HTERT RPE-1 (cell line): ENCODE data around the gene CBY1.

Source experiments
- in situ Hi-C: fragments of 300-500 bp; cut with MboI; formaldehyde crosslinking; loops from 4 replicates; pipeline ENCODE4 v1.14.3; 2020; ENCODE audit warnings: low sequenced_read_pairs

Gene CBY1

GRCh38 chr22:38645430-38645829 lies 11.0 kb upstream of the CBY1 start:
- in situ Hi-C loops, result no loop called here

- in situ Hi-C loops, result no loop called here
Observed at GRCh38 chr22:38649841-38650522, 6.5 kb upstream of the CBY1 start.

- in situ Hi-C loops, result no loop called here
Observed at GRCh38 chr22:38652859-38653258, 3.6 kb upstream of the CBY1 start.

GRCh38 chr22:38653741-38654140 lies 2.7 kb upstream of the CBY1 start:
- in situ Hi-C loops, result no loop called here

GRCh38 chr22:38655519-38656255 lies 751 bp upstream of the CBY1 start:
- in situ Hi-C loops, result no loop called here

- in situ Hi-C loops, result no loop called here
Observed at GRCh38 chr22:38657045-38657909, 839 bp downstream of the CBY1 start.

- in situ Hi-C loops, result no loop called here
Observed at GRCh38 chr22:38674888-38675287, 18.4 kb downstream of the CBY1 start.

GRCh38 chr22:38675833-38676232 lies 19.4 kb downstream of the CBY1 start:
- in situ Hi-C loops, result no loop called here

- in situ Hi-C loops, result no loop called here
Observed at GRCh38 chr22:38681582-38682335, 25.3 kb downstream of the CBY1 start, which contains the start of gene TOMM22. TOMM22 (plus strand) TSS chr22:38681957; CDS start chr22:38681979, 22 bp downstream.

GRCh38 chr22:38684895-38685294 lies 28.5 kb downstream of the CBY1 start:
- in situ Hi-C loops, result no loop called here

- in situ Hi-C loops, result no loop called here
Observed at GRCh38 chr22:38685761-38686160, 29.3 kb downstream of the CBY1 start.

- in situ Hi-C loops, result no loop called here
Observed at GRCh38 chr22:38689651-38690050, 33.2 kb downstream of the CBY1 start.

GRCh38 chr22:38694049-38694448 lies 37.6 kb downstream of the CBY1 start:
- in situ Hi-C loops, result no loop called here

GRCh38 chr22:38694940-38695339 lies 38.5 kb downstream of the CBY1 start:
- in situ Hi-C loops, result no loop called here

GRCh38 chr22:38696606-38697424 lies 40.4 kb downstream of the CBY1 start:
- in situ Hi-C loops, result no loop called here

- in situ Hi-C loops, result no loop called here
Observed at GRCh38 chr22:38697425-38698089, 41.1 kb downstream of the CBY1 start.

- in situ Hi-C loops, result no loop called here
Observed at GRCh38 chr22:38698407-38699094, 42.1 kb downstream of the CBY1 start.

GRCh38 chr22:38699143-38699542 lies 42.7 kb downstream of the CBY1 start:
- in situ Hi-C loops, result no loop called here

- in situ Hi-C loops, result no loop called here
Observed at GRCh38 chr22:38699784-38700183, 43.3 kb downstream of the CBY1 start.
